ENCODE measurements around the gene DARS1. TPM values are rescaled to one million over a fixed set of nuclear protein-coding genes. Genes with fewer than 3 reads are reported as not detected.

DARS1 gene
- total RNA-seq, 2 experiments from 2014 or later: 90.8 to 90.9 TPM

GRCh38 chr2:136013136-136013685 is 27.8 kb upstream of the DARS1 start:
- H3K27ac Mint-ChIP-seq: no peak overlapping the region
- ChIA-PET CTCF (no interaction called here), POLR2A (no interaction called here)
- H3K27me3 Mint-ChIP-seq: no peaks in the 10 kb centered on the region
- peaks cover 4% of the 10 kb centered on the region for H3K9me3 Mint-ChIP-seq
- H3K4me3 Mint-ChIP-seq: no peak overlapping the region
- DNase-seq: no peak
- peaks cover 21% of the 10 kb centered on the region for H3K4me1 Mint-ChIP-seq
- H3K36me3 Mint-ChIP-seq (ENCODE audit: low read depth): peaks cover 8% of the 10 kb centered on the region

- ChIA-PET CTCF (no interaction called here), POLR2A (no interaction called here)
- no peak for DNase-seq
- Mint-ChIP-seq H3K9me3 (peaks cover 4% of the 10 kb centered on the region), H3K4me3 (no peak overlapping the region), H3K27ac (no peak overlapping the region), H3K36me3 (ENCODE audit: low read depth) (peaks cover 8% of the 10 kb centered on the region), H3K27me3 (no peaks in the 10 kb centered on the region), H3K4me1 (peaks cover 29% of the 10 kb centered on the region)
These were observed 26.9 kb upstream of the DARS1 start for GRCh38 chr2:136012315-136012714.

DNA sequence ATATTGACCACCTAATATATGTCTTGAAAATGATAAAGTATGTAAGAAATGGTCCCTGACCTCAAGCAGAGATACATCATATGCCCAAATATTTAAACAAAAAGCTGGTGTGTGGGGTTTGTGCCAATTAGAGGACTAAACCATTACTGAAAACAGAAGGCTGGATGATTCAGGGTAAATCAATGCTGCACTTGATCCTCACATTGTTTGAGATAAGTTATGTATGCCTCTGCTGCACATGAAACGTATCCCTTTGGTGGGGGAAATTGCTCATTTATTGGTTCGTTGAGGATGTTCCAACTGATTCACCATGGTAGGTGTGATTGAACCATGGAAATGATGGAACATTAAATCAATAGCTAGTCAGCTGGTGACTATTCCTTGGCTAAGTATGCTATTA is 24.7 kb upstream of the DARS1 start:
- H3K27ac Mint-ChIP-seq: no peak overlapping the region
- CTCF ChIA-PET: interaction anchor here (1.1 to 2.3 kb wide), 3 partner anchors 10 to 13 kb away, joined by 3 to 10 read pairs (median 4); no protein-coding TSS in a partner anchor
- DNase-seq: no peak

GRCh38 chr2:136008205-136008865 is 22.9 kb upstream of the DARS1 start:
- H3K27me3 Mint-ChIP-seq: no peaks in the 10 kb centered on the region
- H3K27ac Mint-ChIP-seq: peak overlapping the region; percentile 96
- peak overlapping the region; percentile 36 for H3K4me3 Mint-ChIP-seq
- CTCF ChIA-PET: interaction anchor here (0.7 to 1.3 kb wide), 7 partner anchors 9 to 147 kb away, joined by 3 read pairs; no protein-coding TSS in a partner anchor
- peaks cover 8% of the 10 kb centered on the region for H3K9me3 Mint-ChIP-seq
- POLR2A ChIA-PET: interaction anchor here (1.1 kb wide), 1 partner anchor 42 kb away, joined by 4 read pairs; no protein-coding TSS in a partner anchor
- H3K36me3 Mint-ChIP-seq (ENCODE audit: low read depth): peaks cover 17% of the 10 kb centered on the region
- peak; percentile 82 for DNase-seq
- peaks cover 57% of the 10 kb centered on the region for H3K4me1 Mint-ChIP-seq

More for the DNA sequence above, 24.7 kb upstream of the DARS1 start:
- H3K4me1 Mint-ChIP-seq: peaks cover 49% of the 10 kb centered on the region
- peaks cover 12% of the 10 kb centered on the region for H3K36me3 Mint-ChIP-seq (ENCODE audit: low read depth)
- POLR2A ChIA-PET: no interaction called here
- no peaks in the 10 kb centered on the region for H3K27me3 Mint-ChIP-seq
- H3K9me3 Mint-ChIP-seq: peaks cover 4% of the 10 kb centered on the region
- H3K4me3 Mint-ChIP-seq: no peak overlapping the region

DNA sequence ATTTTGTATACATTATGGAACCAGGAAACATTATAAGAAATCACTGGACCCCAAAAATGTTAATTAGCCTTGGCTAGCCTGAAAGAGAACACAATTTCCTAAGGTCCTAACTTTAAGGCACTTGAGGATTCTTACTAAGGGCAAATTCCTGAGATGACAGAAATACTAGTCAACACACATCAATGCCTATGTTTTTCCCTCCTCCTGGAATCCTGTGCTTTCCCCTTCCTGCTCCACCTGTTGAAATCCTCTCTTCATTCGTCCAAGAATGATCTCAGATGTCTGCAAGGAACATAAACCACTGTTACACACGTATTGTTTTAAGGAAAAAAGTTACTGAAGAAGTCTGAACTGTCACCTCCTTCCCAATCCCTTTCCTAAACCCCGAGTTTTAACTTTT is 21.2 kb upstream of the DARS1 start:
- Mint-ChIP-seq H3K27me3 (no peaks in the 10 kb centered on the region), H3K36me3 (ENCODE audit: low read depth) (peaks cover 22% of the 10 kb centered on the region), H3K27ac (peak overlapping the region; percentile 96), H3K4me1 (peaks cover 54% of the 10 kb centered on the region), H3K4me3 (no peak overlapping the region), H3K9me3 (peaks cover 12% of the 10 kb centered on the region)
- POLR2A ChIA-PET: no interaction called here
- no peak for DNase-seq
- CTCF ChIA-PET: interaction anchor here (1.0 to 2.0 kb wide), 5 partner anchors 9 to 26 kb away, joined by 3 to 8 read pairs (median 4); no protein-coding TSS in a partner anchor

DNA sequence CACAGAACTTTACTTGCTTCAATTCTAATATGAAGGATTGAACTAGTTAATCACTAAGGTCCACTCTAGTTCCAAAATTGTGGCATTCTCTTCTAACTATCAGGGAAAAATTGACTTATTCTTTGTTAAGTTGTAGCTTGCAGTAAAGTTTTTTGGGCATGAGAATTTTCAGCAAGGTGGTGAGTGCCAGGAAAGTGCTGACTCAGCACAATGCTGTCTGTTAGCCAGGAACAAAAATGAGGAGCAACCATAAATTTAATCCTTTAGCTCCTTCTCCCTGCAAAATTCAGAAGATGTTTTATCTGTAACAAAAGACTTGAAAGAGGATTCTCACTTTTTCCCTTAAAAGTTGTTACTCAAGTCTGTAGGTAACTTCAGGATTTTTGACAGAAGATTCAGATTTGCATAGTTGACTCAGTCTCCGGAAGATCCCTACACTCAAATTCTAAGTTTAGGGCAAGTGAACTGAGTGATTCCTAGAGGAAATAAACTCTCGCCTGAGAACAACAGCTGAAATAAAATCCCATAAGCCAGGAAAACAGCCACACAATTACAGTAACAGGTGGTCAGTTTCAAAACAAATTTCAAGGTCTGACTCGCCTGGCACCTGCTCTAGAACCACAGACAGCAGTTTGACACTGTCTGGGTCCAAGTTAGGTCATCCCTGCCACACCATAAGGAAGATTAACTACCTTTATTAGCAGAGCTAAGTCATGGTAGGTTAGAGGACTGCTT is 20.2 kb upstream of the DARS1 start:
- CTCF ChIA-PET: interaction anchor here (1.0 to 2.1 kb wide), 9 partner anchors 8 to 92 kb away, joined by 3 to 8 read pairs (median 4); no protein-coding TSS in a partner anchor
- Mint-ChIP-seq H3K36me3 (ENCODE audit: low read depth) (peaks cover 27% of the 10 kb centered on the region), H3K4me3 (no peak overlapping the region), H3K27ac (no peak overlapping the region), H3K9me3 (peaks cover 12% of the 10 kb centered on the region), H3K27me3 (no peaks in the 10 kb centered on the region), H3K4me1 (peaks cover 59% of the 10 kb centered on the region)
- POLR2A ChIA-PET: no interaction called here
- DNase-seq: no peak

DNA sequence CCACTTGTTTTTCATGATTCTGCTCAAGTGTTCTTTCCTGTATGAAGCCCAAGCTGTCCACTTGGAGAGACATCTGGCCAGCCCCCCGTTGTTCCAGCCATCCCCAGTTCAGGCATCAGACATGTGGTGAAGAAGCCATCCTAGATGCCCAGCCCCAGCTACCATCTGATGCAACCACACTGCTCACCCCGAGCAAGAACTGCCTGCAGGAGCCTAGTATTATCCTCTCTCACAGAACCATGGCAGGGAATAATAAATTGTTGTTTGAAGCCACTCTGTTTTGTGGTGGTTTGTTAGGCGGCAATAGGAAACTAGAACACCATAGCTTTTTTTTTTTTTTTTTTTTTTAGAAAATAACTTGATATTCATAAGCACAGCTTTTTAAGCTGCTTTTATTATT is 19.5 kb upstream of the DARS1 start:
- no peaks in the 10 kb centered on the region for H3K27me3 Mint-ChIP-seq
- peaks cover 12% of the 10 kb centered on the region for H3K9me3 Mint-ChIP-seq
- CTCF ChIA-PET: interaction anchor here (1.2 to 2.1 kb wide), 7 partner anchors 9 to 93 kb away, joined by 3 to 8 read pairs (median 4); no protein-coding TSS in a partner anchor
- DNase-seq: no peak
- peaks cover 63% of the 10 kb centered on the region for H3K4me1 Mint-ChIP-seq
- peaks cover 29% of the 10 kb centered on the region for H3K36me3 Mint-ChIP-seq (ENCODE audit: low read depth)
- H3K27ac Mint-ChIP-seq: peak overlapping the region; percentile 67
- H3K4me3 Mint-ChIP-seq: no peak overlapping the region
- POLR2A ChIA-PET: interaction anchor here (0.6 kb wide), 1 partner anchor 377 kb away, joined by 3 read pairs; no protein-coding TSS in a partner anchor

DNA sequence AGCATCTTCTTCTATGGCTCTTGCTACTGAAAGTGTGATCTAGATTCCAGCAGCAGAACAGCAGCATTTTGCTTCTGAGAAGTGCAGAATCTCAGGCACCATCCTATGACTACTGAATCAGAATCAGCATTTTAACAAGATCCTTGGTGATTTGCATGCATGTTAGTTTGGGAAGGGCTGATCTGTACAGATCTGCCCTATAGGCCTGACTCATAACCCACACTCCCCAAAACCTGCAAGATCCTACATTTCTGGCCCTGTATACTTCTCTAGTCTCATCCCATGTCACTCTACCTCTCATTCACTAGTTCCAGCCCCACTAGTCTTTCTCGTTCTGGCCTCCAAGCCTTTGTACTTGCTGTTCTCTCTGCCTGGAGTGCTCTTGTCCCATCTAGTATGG is 15.7 kb upstream of the DARS1 start:
- CTCF ChIA-PET: no interaction called here
- DNase-seq: no peak
- Mint-ChIP-seq H3K27ac (no peak overlapping the region), H3K4me1 (peaks cover 39% of the 10 kb centered on the region), H3K36me3 (ENCODE audit: low read depth) (peaks cover 33% of the 10 kb centered on the region), H3K27me3 (no peaks in the 10 kb centered on the region), H3K9me3 (peaks cover 12% of the 10 kb centered on the region), H3K4me3 (no peak overlapping the region)
- POLR2A ChIA-PET: no interaction called here

- Mint-ChIP-seq H3K27ac (peak overlapping the region; percentile 86), H3K36me3 (ENCODE audit: low read depth) (peaks cover 38% of the 10 kb centered on the region), H3K9me3 (peaks cover 12% of the 10 kb centered on the region), H3K27me3 (no peaks in the 10 kb centered on the region), H3K4me1 (peaks cover 35% of the 10 kb centered on the region), H3K4me3 (no peak overlapping the region)
- POLR2A ChIA-PET: no interaction called here
- DNase-seq: no peak
- CTCF ChIA-PET: no interaction called here
These were observed 15.1 kb upstream of the DARS1 start for GRCh38 chr2:136000502-136000901.

- CTCF ChIA-PET: interaction anchor here (1.2 to 1.7 kb wide), 3 partner anchors 8 to 35 kb away, joined by 3 to 8 read pairs (median 3); no protein-coding TSS in a partner anchor
- Mint-ChIP-seq H3K27me3 (no peaks in the 10 kb centered on the region), H3K4me3 (no peak overlapping the region), H3K36me3 (ENCODE audit: low read depth) (peaks cover 36% of the 10 kb centered on the region), H3K9me3 (peaks cover 11% of the 10 kb centered on the region), H3K4me1 (peaks cover 30% of the 10 kb centered on the region), H3K27ac (no peak overlapping the region)
- POLR2A ChIA-PET: no interaction called here
- DNase-seq: no peak
These were observed 14.5 kb upstream of the DARS1 start for GRCh38 chr2:135999899-136000298.

DNA sequence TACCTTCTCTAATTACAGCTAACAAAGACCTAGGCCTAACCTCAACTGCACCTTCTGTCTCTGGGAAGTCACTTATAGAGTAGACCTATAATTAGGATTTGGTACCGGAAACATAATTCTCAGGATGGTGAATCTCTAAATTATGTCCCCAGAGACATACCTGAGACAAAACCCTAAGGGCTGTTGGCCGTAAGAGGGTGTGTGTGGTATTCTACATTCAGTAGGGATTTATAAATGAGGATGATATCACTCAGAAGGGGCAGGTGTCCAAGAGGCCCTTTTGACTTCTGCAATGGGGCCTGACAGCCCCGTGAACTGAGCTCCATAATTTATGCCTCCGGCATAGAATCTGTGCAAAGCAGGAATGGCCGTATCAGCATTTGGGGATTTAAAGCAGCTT is 13.5 kb upstream of the DARS1 start:
- ChIA-PET CTCF (interaction anchor here (1.0 to 1.7 kb wide), 5 partner anchors 9 to 85 kb away, joined by 3 to 8 read pairs (median 3); no protein-coding TSS in a partner anchor), POLR2A (no interaction called here)
- no peaks in the 10 kb centered on the region for H3K27me3 Mint-ChIP-seq
- peaks cover 8% of the 10 kb centered on the region for H3K9me3 Mint-ChIP-seq
- no peak for DNase-seq
- no peak overlapping the region for H3K4me3 Mint-ChIP-seq
- peaks cover 28% of the 10 kb centered on the region for H3K4me1 Mint-ChIP-seq
- H3K36me3 Mint-ChIP-seq (ENCODE audit: low read depth): peaks cover 31% of the 10 kb centered on the region
- no peak overlapping the region for H3K27ac Mint-ChIP-seq

DNA sequence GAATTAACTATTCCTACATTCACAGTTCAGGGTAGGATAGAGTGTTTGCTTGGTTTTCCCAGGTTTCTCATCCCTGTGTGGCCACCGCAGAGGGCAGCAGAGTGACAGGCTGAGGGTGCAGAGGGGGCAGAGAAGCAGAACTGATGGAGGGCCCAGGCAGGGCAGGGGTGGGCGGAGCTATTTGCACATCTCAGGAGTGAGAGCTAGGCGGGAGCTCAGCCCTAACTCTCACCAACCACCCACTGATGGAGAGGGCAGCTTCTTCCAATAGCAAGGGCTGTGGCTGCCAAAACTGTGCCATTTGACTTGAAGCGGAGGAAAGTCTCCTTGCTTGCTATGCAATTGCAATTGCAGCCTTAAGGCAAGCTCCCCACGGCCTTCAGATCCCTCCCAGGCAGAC is 12.0 kb upstream of the DARS1 start:
- peaks cover 28% of the 10 kb centered on the region for H3K36me3 Mint-ChIP-seq (ENCODE audit: low read depth)
- no peak overlapping the region for H3K27ac Mint-ChIP-seq
- H3K4me3 Mint-ChIP-seq: no peak overlapping the region
- ChIA-PET POLR2A (no interaction called here), CTCF (interaction anchor here (0.6 to 3.2 kb wide), 9 partner anchors 9 to 212 kb away, joined by 3 to 12 read pairs (median 3); partner anchors contain the start of gene DARS1)
- no peak for DNase-seq
- H3K9me3 Mint-ChIP-seq: no peaks in the 10 kb centered on the region
- H3K27me3 Mint-ChIP-seq: no peaks in the 10 kb centered on the region
- H3K4me1 Mint-ChIP-seq: peaks cover 30% of the 10 kb centered on the region

GRCh38 chr2:135996304-135996703 is 10.9 kb upstream of the DARS1 start:
- DNase-seq: no peak
- Mint-ChIP-seq H3K27ac (no peak overlapping the region), H3K4me1 (peaks cover 30% of the 10 kb centered on the region), H3K27me3 (no peaks in the 10 kb centered on the region), H3K36me3 (ENCODE audit: low read depth) (peaks cover 35% of the 10 kb centered on the region), H3K4me3 (no peak overlapping the region), H3K9me3 (no peaks in the 10 kb centered on the region)
- ChIA-PET POLR2A (no interaction called here), CTCF (interaction anchor here (0.9 to 3.2 kb wide), 8 partner anchors 9 to 61 kb away, joined by 3 to 12 read pairs (median 6); partner anchors contain the start of gene DARS1)

Data from activated CD4-positive, alpha-beta T cell treated with anti-CD3 and anti-CD28 coated beads, Interleukin-2, amount 10 ng/mL, durations not matched to agents 7 days and 5 days (primary cell).